MM.1S (cell line): ENCODE measurements around the gene BMS1.

ENCODE experiments used
- EZH2 ChIP-seq: fragments of 300-600 bp; sonication (generic); optimal IDR thresholded peaks from 2 replicates; pipeline ENCODE3; 2017; ENCODE audit warnings: low read depth, mild to moderate bottlenecking, antibody characterized with exemption, low read length, mixed read lengths
- TF ChIP-seq, protein P1 (sequence below): fragments of 300-600 bp; sonication (generic); IDR thresholded peaks from 2 replicates; pipeline ENCODE4 v1.5.1; 2016; ENCODE audit warnings: antibody characterized with exemption, low read length, mixed read lengths

DNA sequence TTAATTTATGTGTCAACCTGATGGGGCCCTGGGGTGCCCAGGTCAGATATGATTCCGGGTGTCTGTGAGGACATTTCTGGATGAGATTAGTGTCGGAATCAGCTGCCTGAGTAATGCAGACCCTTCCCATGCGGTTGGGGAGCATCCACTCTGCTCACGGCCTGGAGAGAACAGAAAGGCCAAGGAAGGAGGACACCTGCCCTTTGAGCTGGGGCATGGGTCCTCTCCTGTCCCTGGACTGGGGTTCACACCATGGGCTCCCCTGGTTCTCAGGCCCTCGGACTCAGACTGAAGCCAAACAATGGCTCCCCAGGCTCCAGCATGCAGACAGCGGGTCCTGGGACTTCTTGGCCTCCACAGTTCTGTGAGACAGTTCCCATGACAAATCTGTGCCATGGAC lies 94.3 kb downstream of the BMS1 start:
- TF ChIP-seq, protein P1, sequence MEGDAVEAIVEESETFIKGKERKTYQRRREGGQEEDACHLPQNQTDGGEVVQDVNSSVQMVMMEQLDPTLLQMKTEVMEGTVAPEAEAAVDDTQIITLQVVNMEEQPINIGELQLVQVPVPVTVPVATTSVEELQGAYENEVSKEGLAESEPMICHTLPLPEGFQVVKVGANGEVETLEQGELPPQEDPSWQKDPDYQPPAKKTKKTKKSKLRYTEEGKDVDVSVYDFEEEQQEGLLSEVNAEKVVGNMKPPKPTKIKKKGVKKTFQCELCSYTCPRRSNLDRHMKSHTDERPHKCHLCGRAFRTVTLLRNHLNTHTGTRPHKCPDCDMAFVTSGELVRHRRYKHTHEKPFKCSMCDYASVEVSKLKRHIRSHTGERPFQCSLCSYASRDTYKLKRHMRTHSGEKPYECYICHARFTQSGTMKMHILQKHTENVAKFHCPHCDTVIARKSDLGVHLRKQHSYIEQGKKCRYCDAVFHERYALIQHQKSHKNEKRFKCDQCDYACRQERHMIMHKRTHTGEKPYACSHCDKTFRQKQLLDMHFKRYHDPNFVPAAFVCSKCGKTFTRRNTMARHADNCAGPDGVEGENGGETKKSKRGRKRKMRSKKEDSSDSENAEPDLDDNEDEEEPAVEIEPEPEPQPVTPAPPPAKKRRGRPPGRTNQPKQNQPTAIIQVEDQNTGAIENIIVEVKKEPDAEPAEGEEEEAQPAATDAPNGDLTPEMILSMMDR, result no peak
- no peak for TF ChIP-seq EZH2
